Tibial artery (tissue), 4 donors: ENCODE measurements around the gene RAB22A.

Source experiments
- DNase-seq, 2 donors: peaks; one replicate each; pipeline ENCODE4 v3.0.0-alpha.2; 2019
- H3K27ac ChIP-seq, 2 donors: fragments of 200-600 bp; sonication (generic) in 1 of 2; 1 replicate in 1 of 2; 2 replicates in 1 of 2; pipeline ENCODE4 v1.5.1; 2018 to 2019; ENCODE audit warnings: mild to moderate bottlenecking in 1 of 2
- H3K27me3 ChIP-seq, 2 donors: fragments of 200-600 bp; sonication (generic) in 1 of 2; one replicate each; pipeline versions ENCODE4 v1.5.1 to v1.6.0; 2016 to 2019
- H3K36me3 ChIP-seq, 3 donors: fragments of 200-600 bp; sonication (generic) in 2 of 3; one replicate each; pipeline ENCODE4 v1.5.1; 2016 to 2019; ENCODE audit warnings: mild to moderate bottlenecking in 2 of 3
- H3K4me1 ChIP-seq, 4 donors: fragments of 200-600 bp; sonication (generic) in 2 of 4; 1 replicate in 3 of 4; 2 replicates in 1 of 4; pipeline ENCODE4 v1.5.1; 2016 to 2019
- H3K4me3 ChIP-seq, 2 donors: fragments of 200-600 bp; sonication (generic) in 1 of 2; 1 replicate in 1 of 2; 2 replicates in 1 of 2; pipeline ENCODE4 v1.5.1; 2018 to 2019; ENCODE audit warnings: mild to moderate bottlenecking in 2 of 2
- H3K9me3 ChIP-seq, 3 donors: fragments of 200-600 bp; sonication (generic) in 1 of 3; one replicate each; pipeline ENCODE4 v1.5.1; 2016 to 2019
- CTCF ChIP-seq, 2 experiments: fragments of 200-600 bp in 1 of 2; fragments of 450-650 bp in 1 of 2; IDR thresholded peaks; one replicate each; pipeline ENCODE4 v1.5.1; 2017 to 2019; ENCODE audit warnings: antibody characterized with exemption in 2 of 2, mild to moderate bottlenecking in 1 of 2, moderate library complexity in 1 of 2
- intact Hi-C: fragments of 100-400 bp; cut with DNase I; formaldehyde crosslinking; loops from one replicate; pipeline ENCODE4 v1.15.0; 2023; ENCODE audit warnings: low total_unique reads

The RAB22A gene

DNA sequence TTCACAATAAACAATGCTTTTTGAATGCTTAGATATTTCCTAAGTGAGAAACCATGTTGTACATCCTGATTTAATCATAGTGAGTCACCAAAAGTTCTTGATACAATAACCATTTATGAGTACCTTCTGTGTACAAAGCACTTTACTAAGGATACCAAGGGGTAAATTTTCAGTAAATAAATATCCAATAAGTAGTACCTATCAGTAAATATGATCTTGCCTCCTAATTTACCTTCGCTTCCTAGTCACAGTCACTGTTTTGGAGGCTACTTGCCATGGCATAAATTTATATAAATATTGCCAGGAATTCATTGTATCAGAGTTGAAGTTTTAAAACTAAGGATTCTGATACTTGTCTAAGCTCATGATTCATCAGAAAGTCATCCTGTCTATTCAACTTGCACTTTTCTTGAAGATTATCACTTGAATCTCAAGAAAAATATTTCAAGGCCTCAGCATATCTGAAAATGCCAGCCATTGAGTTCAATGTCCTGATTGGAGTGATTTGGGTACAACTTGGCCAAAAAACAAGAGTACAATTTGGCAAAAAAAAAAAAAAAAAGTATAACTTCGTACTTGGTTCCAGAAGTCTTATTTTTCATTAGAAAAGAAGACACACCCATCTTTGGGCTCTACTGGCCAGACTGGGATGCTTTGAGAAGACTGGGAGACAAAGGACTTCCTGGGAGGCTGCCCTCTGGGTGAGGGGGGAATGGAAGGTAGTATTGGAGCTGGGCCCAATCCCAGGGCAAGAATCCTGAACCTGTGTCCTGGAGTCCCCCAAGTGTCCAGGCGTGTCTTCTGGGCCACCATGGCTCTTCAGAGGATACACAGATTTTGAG lies 32.8 kb downstream of the RAB22A start:
- peaks cover 13 to 32% (median 30%) of the 10 kb centered on the region in 3 donors for H3K36me3 ChIP-seq
- no peak for TF ChIP-seq CTCF (IDR thresholded peaks at IDR 0.05)
- H3K27me3 ChIP-seq, result no peaks in the 10 kb centered on the region
- peaks cover 0 to 5% (median 3%) of the 10 kb centered on the region in 4 donors for H3K4me1 ChIP-seq
- no peak overlapping the region for H3K4me3 ChIP-seq
- no peak overlapping the region for H3K27ac ChIP-seq
- intact Hi-C loops, result no loop called here
- H3K9me3 ChIP-seq, result no peaks in the 10 kb centered on the region
- no peak for DNase-seq

DNA sequence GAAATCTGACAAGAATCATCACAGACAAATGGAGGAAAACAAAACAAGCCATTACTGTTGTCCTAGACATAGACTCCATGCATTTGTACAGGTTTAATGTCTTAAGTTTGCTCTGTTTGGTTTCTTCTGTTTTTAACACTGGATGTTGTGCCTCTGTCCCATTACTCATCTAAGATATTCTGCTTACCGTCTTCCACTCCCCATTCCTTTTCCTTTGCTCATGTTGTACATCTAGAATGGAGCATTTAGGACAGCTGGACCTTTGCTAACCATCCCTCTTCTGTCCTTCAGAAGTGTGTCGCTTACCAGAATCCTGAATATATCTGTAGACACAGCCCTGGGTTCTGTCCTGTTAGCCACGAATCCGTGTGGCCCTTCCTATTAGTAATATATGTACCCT lies 35.2 kb downstream of the RAB22A start:
- Histone ChIP-seq H3K27me3 (no peaks in the 10 kb centered on the region), H3K4me3 (no peak overlapping the region), H3K9me3 (no peaks in the 10 kb centered on the region), H3K4me1 (peaks cover 0 to 5% (median 3%) of the 10 kb centered on the region in 4 donors), H3K27ac (no peak overlapping the region), H3K36me3 (peaks cover 13 to 32% (median 30%) of the 10 kb centered on the region in 3 donors)
- intact Hi-C loops, result no loop called here
- TF ChIP-seq CTCF (IDR thresholded peaks at IDR 0.05), result no peak
- DNase-seq, result no peak

DNA sequence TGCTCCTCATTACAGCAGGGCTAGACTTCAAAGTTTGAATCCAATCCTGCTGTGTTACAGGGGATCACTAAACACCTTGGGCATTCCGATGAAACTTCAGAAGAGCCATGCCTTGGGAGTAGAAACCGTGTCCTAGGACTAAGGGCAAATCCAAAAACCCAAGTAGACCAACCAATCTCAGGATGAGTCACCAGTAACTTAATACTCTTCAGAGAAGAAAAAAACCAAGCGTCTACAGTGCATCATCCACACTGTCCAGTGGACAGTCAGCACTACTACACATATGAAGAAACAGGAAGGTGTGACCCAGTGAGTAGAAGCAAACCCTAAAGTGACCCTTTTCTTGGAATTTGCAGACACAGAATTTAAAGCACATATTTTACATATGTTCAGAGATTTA lies 40.1 kb downstream of the RAB22A start:
- no peak for DNase-seq
- no peak for TF ChIP-seq CTCF (IDR thresholded peaks at IDR 0.05)
- H3K27me3 ChIP-seq, result no peaks in the 10 kb centered on the region
- peaks cover 19 to 34% (median 28%) of the 10 kb centered on the region in 3 donors for H3K36me3 ChIP-seq
- no peaks in the 10 kb centered on the region for H3K9me3 ChIP-seq
- H3K4me1 ChIP-seq, result no peaks in the 10 kb centered on the region
- H3K4me3 ChIP-seq, result no peak overlapping the region
- no peak overlapping the region for H3K27ac ChIP-seq
- intact Hi-C loops, result no loop called here

- Histone ChIP-seq H3K27ac (no peak overlapping the region), H3K9me3 (no peaks in the 10 kb centered on the region), H3K36me3 (peaks cover 18 to 42% (median 31%) of the 10 kb centered on the region in 3 donors), H3K4me3 (no peak overlapping the region), H3K27me3 (no peaks in the 10 kb centered on the region), H3K4me1 (no peaks in the 10 kb centered on the region)
- intact Hi-C loops, result no loop called here
- no peak for TF ChIP-seq CTCF (IDR thresholded peaks at IDR 0.05)
- no peak for DNase-seq
Measured at GRCh38 chr20:58352468-58352867, 43.0 kb downstream of the RAB22A start.

- Histone ChIP-seq H3K27ac (no peak overlapping the region), H3K4me3 (no peak overlapping the region), H3K27me3 (no peaks in the 10 kb centered on the region), H3K9me3 (no peaks in the 10 kb centered on the region), H3K36me3 (peaks cover 31 to 64% (median 42%) of the 10 kb centered on the region in 3 donors), H3K4me1 (peaks cover 0 to 4% (median 0%) of the 10 kb centered on the region in 4 donors)
- DNase-seq, result no peak
- intact Hi-C loops, result no loop called here
- TF ChIP-seq CTCF (IDR thresholded peaks at IDR 0.05), result no peak
Measured at GRCh38 chr20:58359441-58359840, 49.9 kb downstream of the RAB22A start.
